GM19023 (cell line): ENCODE results near the gene ASB4.
"Not testable (repeated sequence)": the region's sequence is repeated elsewhere in the genome, so short reads cannot be mapped to it uniquely, and the experiment has no call there.

ENCODE experiments used
- ATAC-seq: cut with Tn5 transposase; IDR thresholded peaks from one replicate; pipeline ENCODE4 v1.9.1; 2021; ENCODE audit warnings: mild to moderate bottlenecking, moderate library complexity; ENCODE audit not compliant: unreplicated experiment

Gene ASB4

GRCh38 chr7:95478272-95479037 is 7.3 kb upstream of the ASB4 start:
- ATAC-seq, result no peak

- peak; percentile 64 for ATAC-seq
Measured at GRCh38 chr7:95479992-95480624, 5.6 kb upstream of the ASB4 start.

- no peak for ATAC-seq
Measured at GRCh38 chr7:95481271-95482165, 4.2 kb upstream of the ASB4 start.

- no peak for ATAC-seq
Measured at GRCh38 chr7:95482424-95482823, 3.3 kb upstream of the ASB4 start.

GRCh38 chr7:95490231-95490762 is 4.6 kb downstream of the ASB4 start:
- ATAC-seq, result no peak

- no peak for ATAC-seq
Measured at GRCh38 chr7:95491201-95491600, 5.5 kb downstream of the ASB4 start.

- ATAC-seq, result no peak
Measured at GRCh38 chr7:95491634-95492314, 6.0 kb downstream of the ASB4 start.

- no peak for ATAC-seq
Measured at GRCh38 chr7:95493247-95493646, 7.5 kb downstream of the ASB4 start.

- ATAC-seq, result no peak
Measured at GRCh38 chr7:95493844-95494243, 8.1 kb downstream of the ASB4 start.

GRCh38 chr7:95501261-95501832 is 15.6 kb downstream of the ASB4 start:
- peak; percentile 89 for ATAC-seq

- no peak for ATAC-seq
Measured at GRCh38 chr7:95502403-95502802, 16.7 kb downstream of the ASB4 start.

- no peak for ATAC-seq
Measured at GRCh38 chr7:95503271-95504131, 17.8 kb downstream of the ASB4 start.

- ATAC-seq, result not testable (repeated sequence)
Measured at GRCh38 chr7:95504132-95504588, 18.4 kb downstream of the ASB4 start.

- ATAC-seq, result no peak
Measured at GRCh38 chr7:95508780-95509179, 23.0 kb downstream of the ASB4 start.

- no peak for ATAC-seq
Measured at GRCh38 chr7:95509199-95509598, 23.5 kb downstream of the ASB4 start.

- peak; percentile 96 for ATAC-seq
Measured at GRCh38 chr7:95511716-95512260, 26.0 kb downstream of the ASB4 start.

- peak; percentile 63 for ATAC-seq
Measured at GRCh38 chr7:95517458-95517857, 31.7 kb downstream of the ASB4 start.

- peak; percentile 31 for ATAC-seq
Measured at GRCh38 chr7:95517870-95518269, 32.1 kb downstream of the ASB4 start.

GRCh38 chr7:95520136-95520535 is 34.4 kb downstream of the ASB4 start:
- no peak for ATAC-seq
